ENCODE measurements around the gene GTF2I. TPM values are rescaled to one million over a fixed set of nuclear protein-coding genes. Genes with fewer than 3 reads are reported as not detected.
"Not testable (repeated sequence)": the region's sequence is repeated elsewhere in the genome, so short reads cannot be mapped to it uniquely, and the experiment has no call there.

GTF2I gene
- total and polyA plus RNA-seq, 2 donors (not counting 1 experiment from before 2014, with no cell fraction given): 79.3 to 105 TPM

GRCh38 chr7:74725840-74726239 is 68.3 kb downstream of the GTF2I start:
- no peaks in the 10 kb centered on the region for H3K9me3 ChIP-seq (ENCODE audit: control insufficient read depth, insufficient read depth, low read depth, low read length)
- no peak overlapping the region for H3K4me3 ChIP-seq (replicated peaks in 1 of 4; ENCODE audit: control extremely low read depth in 1 of 4, insufficient read depth in 1 of 4, low read depth in 3 of 4, low read length in 4 of 4)
- peaks cover 2% of the 10 kb centered on the region for H3K36me3 ChIP-seq (ENCODE audit: control insufficient read depth, insufficient read depth, low read length)
- no peaks in the 10 kb centered on the region for H3K27me3 ChIP-seq (ENCODE audit: control insufficient read depth, insufficient read depth, low read length)
- H3K4me2 ChIP-seq (ENCODE audit: extremely low read depth, insufficient read depth, low read length): no peak overlapping the region
- no peak overlapping the region for H3K9ac ChIP-seq (ENCODE audit: insufficient read depth, low read length)
- TF ChIP-seq EZH2 (IDR thresholded peaks at IDR 0.05; ENCODE audit: low read length, missing control alignments): no peak
- TF ChIP-seq, protein P1, sequence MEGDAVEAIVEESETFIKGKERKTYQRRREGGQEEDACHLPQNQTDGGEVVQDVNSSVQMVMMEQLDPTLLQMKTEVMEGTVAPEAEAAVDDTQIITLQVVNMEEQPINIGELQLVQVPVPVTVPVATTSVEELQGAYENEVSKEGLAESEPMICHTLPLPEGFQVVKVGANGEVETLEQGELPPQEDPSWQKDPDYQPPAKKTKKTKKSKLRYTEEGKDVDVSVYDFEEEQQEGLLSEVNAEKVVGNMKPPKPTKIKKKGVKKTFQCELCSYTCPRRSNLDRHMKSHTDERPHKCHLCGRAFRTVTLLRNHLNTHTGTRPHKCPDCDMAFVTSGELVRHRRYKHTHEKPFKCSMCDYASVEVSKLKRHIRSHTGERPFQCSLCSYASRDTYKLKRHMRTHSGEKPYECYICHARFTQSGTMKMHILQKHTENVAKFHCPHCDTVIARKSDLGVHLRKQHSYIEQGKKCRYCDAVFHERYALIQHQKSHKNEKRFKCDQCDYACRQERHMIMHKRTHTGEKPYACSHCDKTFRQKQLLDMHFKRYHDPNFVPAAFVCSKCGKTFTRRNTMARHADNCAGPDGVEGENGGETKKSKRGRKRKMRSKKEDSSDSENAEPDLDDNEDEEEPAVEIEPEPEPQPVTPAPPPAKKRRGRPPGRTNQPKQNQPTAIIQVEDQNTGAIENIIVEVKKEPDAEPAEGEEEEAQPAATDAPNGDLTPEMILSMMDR (conservative IDR thresholded peaks at IDR 0.05 in 1 of 2, IDR thresholded peaks at IDR 0.05 in 1 of 2; ENCODE audit: low read depth in 1 of 2, low read length in 2 of 2): no peak
- H3K79me2 ChIP-seq (ENCODE audit: control insufficient read depth, insufficient read depth, low read length): no peaks in the 10 kb centered on the region
- H4K20me1 ChIP-seq (ENCODE audit: control insufficient read depth, extremely low read depth, insufficient read depth, low read length): no peaks in the 10 kb centered on the region
- H2AFZ ChIP-seq (ENCODE audit: low read length): no peak overlapping the region
- no peaks in the 10 kb centered on the region for H3K4me1 ChIP-seq (ENCODE audit: control insufficient read depth, extremely low read depth, insufficient read depth, low read length)
- no peak for DNase-seq (ENCODE audit: low read depth in 2 of 2)
- no peak overlapping the region for H3K27ac ChIP-seq (ENCODE audit: insufficient read depth, low read length)

- no peak overlapping the region for H2AFZ ChIP-seq (ENCODE audit: low read length)
- H4K20me1 ChIP-seq (ENCODE audit: control insufficient read depth, extremely low read depth, insufficient read depth, low read length): no peaks in the 10 kb centered on the region
- no peak overlapping the region for H3K4me3 ChIP-seq (replicated peaks in 1 of 4; ENCODE audit: control extremely low read depth in 1 of 4, insufficient read depth in 1 of 4, low read depth in 3 of 4, low read length in 4 of 4)
- peaks cover 2% of the 10 kb centered on the region for H3K36me3 ChIP-seq (ENCODE audit: control insufficient read depth, insufficient read depth, low read length)
- H3K4me1 ChIP-seq (ENCODE audit: control insufficient read depth, extremely low read depth, insufficient read depth, low read length): no peaks in the 10 kb centered on the region
- H3K9ac ChIP-seq (ENCODE audit: insufficient read depth, low read length): no peak overlapping the region
- H3K9me3 ChIP-seq (ENCODE audit: control insufficient read depth, insufficient read depth, low read depth, low read length): no peaks in the 10 kb centered on the region
- no peak for DNase-seq (ENCODE audit: low read depth in 2 of 2)
- H3K4me2 ChIP-seq (ENCODE audit: extremely low read depth, insufficient read depth, low read length): no peak overlapping the region
- H3K27me3 ChIP-seq (ENCODE audit: control insufficient read depth, insufficient read depth, low read length): no peaks in the 10 kb centered on the region
- TF ChIP-seq, protein P1 (conservative IDR thresholded peaks at IDR 0.05 in 1 of 2, IDR thresholded peaks at IDR 0.05 in 1 of 2; ENCODE audit: low read depth in 1 of 2, low read length in 2 of 2): no peak
- TF ChIP-seq EZH2 (IDR thresholded peaks at IDR 0.05; ENCODE audit: low read length, missing control alignments): no peak
- no peaks in the 10 kb centered on the region for H3K79me2 ChIP-seq (ENCODE audit: control insufficient read depth, insufficient read depth, low read length)
- no peak overlapping the region for H3K27ac ChIP-seq (ENCODE audit: insufficient read depth, low read length)
Observed at GRCh38 chr7:74726309-74727101, 69.0 kb downstream of the GTF2I start.

- H3K9me3 ChIP-seq (ENCODE audit: control insufficient read depth, insufficient read depth, low read depth, low read length); H3K79me2 ChIP-seq (ENCODE audit: control insufficient read depth, insufficient read depth, low read length); H3K4me2 ChIP-seq (ENCODE audit: extremely low read depth, insufficient read depth, low read length); H3K4me3 ChIP-seq (replicated peaks in 1 of 4; ENCODE audit: control extremely low read depth in 1 of 4, insufficient read depth in 1 of 4, low read depth in 3 of 4, low read length in 4 of 4); H4K20me1 ChIP-seq (ENCODE audit: control insufficient read depth, extremely low read depth, insufficient read depth, low read length); H3K4me1 ChIP-seq (ENCODE audit: control insufficient read depth, extremely low read depth, insufficient read depth, low read length); H3K27ac ChIP-seq (ENCODE audit: insufficient read depth, low read length); H2AFZ ChIP-seq (ENCODE audit: low read length); H3K9ac ChIP-seq (ENCODE audit: insufficient read depth, low read length); H3K27me3 ChIP-seq (ENCODE audit: control insufficient read depth, insufficient read depth, low read length); H3K36me3 ChIP-seq (ENCODE audit: control insufficient read depth, insufficient read depth, low read length); DNase-seq (ENCODE audit: low read depth in 2 of 2): not testable (repeated sequence)
Observed at GRCh38 chr7:74728686-74729085, 71.2 kb downstream of the GTF2I start.

- not testable (repeated sequence) for DNase-seq (ENCODE audit: low read depth in 2 of 2); H4K20me1 ChIP-seq (ENCODE audit: control insufficient read depth, extremely low read depth, insufficient read depth, low read length); H3K4me2 ChIP-seq (ENCODE audit: extremely low read depth, insufficient read depth, low read length)
Observed at GRCh38 chr7:74730186-74730585, 72.7 kb downstream of the GTF2I start.

GRCh38 chr7:74739974-74740703 is 82.6 kb downstream of the GTF2I start:
- not testable (repeated sequence) for DNase-seq (ENCODE audit: low read depth in 2 of 2); H3K27ac ChIP-seq (ENCODE audit: insufficient read depth, low read length); H3K4me1 ChIP-seq (ENCODE audit: control insufficient read depth, extremely low read depth, insufficient read depth, low read length); H3K36me3 ChIP-seq (ENCODE audit: control insufficient read depth, insufficient read depth, low read length); H3K9ac ChIP-seq (ENCODE audit: insufficient read depth, low read length); H3K4me3 ChIP-seq (replicated peaks in 1 of 4; ENCODE audit: control extremely low read depth in 1 of 4, insufficient read depth in 1 of 4, low read depth in 3 of 4, low read length in 4 of 4); H3K79me2 ChIP-seq (ENCODE audit: control insufficient read depth, insufficient read depth, low read length); H3K27me3 ChIP-seq (ENCODE audit: control insufficient read depth, insufficient read depth, low read length); H3K4me2 ChIP-seq (ENCODE audit: extremely low read depth, insufficient read depth, low read length); H2AFZ ChIP-seq (ENCODE audit: low read length); H3K9me3 ChIP-seq (ENCODE audit: control insufficient read depth, insufficient read depth, low read depth, low read length); H4K20me1 ChIP-seq (ENCODE audit: control insufficient read depth, extremely low read depth, insufficient read depth, low read length)

More at GRCh38 chr7:74730186-74730585, 72.7 kb downstream of the GTF2I start:
- H3K4me1 ChIP-seq (ENCODE audit: control insufficient read depth, extremely low read depth, insufficient read depth, low read length); H2AFZ ChIP-seq (ENCODE audit: low read length); H3K27me3 ChIP-seq (ENCODE audit: control insufficient read depth, insufficient read depth, low read length); H3K4me3 ChIP-seq (replicated peaks in 1 of 4; ENCODE audit: control extremely low read depth in 1 of 4, insufficient read depth in 1 of 4, low read depth in 3 of 4, low read length in 4 of 4); H3K9ac ChIP-seq (ENCODE audit: insufficient read depth, low read length); H3K79me2 ChIP-seq (ENCODE audit: control insufficient read depth, insufficient read depth, low read length); H3K27ac ChIP-seq (ENCODE audit: insufficient read depth, low read length); H3K9me3 ChIP-seq (ENCODE audit: control insufficient read depth, insufficient read depth, low read depth, low read length); H3K36me3 ChIP-seq (ENCODE audit: control insufficient read depth, insufficient read depth, low read length): not testable (repeated sequence)

All from fibroblast of lung (primary cell).